ENCODE results near the gene CAVIN3.

The CAVIN3 gene

GRCh38 chr11:6270584-6271246 is 49.6 kb downstream of the CAVIN3 start:
- no peak for TF ChIP-seq POLR2A (IDR thresholded peaks at IDR 0.05; ENCODE audit: low read length)
- TF ChIP-seq GATA1 (IDR thresholded peaks at IDR 0.05; ENCODE audit: low read depth, low read length), result no peak
- no peak for DNase-seq

- peak; percentile 24 to 40 for DNase-seq
- TF ChIP-seq POLR2A (IDR thresholded peaks at IDR 0.05; ENCODE audit: low read length) (no peak), GATA1 (IDR thresholded peaks at IDR 0.05; ENCODE audit: low read depth, low read length) (no peak)
Observed at GRCh38 chr11:6269994-6270393, 50.3 kb downstream of the CAVIN3 start.

All from erythroblast (primary cell).